Smooth muscle cell (in vitro differentiated cells): Measurements from ENCODE around the gene PLD2. TPM values are rescaled to one million over a fixed set of nuclear protein-coding genes. Genes with fewer than 3 reads are reported as not detected.

ENCODE experiments used
- DNase-seq: peaks from one replicate; lab custom pipeline; 2025; ENCODE audit not compliant: unreplicated experiment; lab: John Stamatoyannopoulos, UW
- H2AFZ ChIP-seq: fragments of 200-600 bp; sonication (generic); 2 replicates; pipeline ENCODE4 v1.6.0; 2016; ENCODE audit warnings: antibody characterized with exemption, low read depth, mild to moderate bottlenecking
- H3F3A ChIP-seq: fragments of 200-600 bp; sonication (generic); 2 replicates; pipeline ENCODE4 v1.6.0; 2017; ENCODE audit warnings: antibody characterized with exemption, low read depth
- H3K27ac ChIP-seq: fragments of 200-600 bp; sonication (generic); 2 replicates; pipeline ENCODE4 v1.5.1; 2016; ENCODE audit warnings: low read depth, mild to moderate bottlenecking
- H3K27me3 ChIP-seq: fragments of 200-600 bp; sonication (generic); 2 replicates; pipeline ENCODE4 v1.6.1; 2016; ENCODE audit warnings: low read depth, mild to moderate bottlenecking
- H3K36me3 ChIP-seq: fragments of 200-600 bp; sonication (generic); 2 replicates; pipeline ENCODE4 v1.5.1; 2016; ENCODE audit warnings: low read depth
- H3K4me1 ChIP-seq: fragments of 200-600 bp; sonication (generic); 2 replicates; pipeline ENCODE4 v1.5.1; 2016; ENCODE audit warnings: low read depth
- H3K4me2 ChIP-seq: fragments of 200-600 bp; sonication (generic); 2 replicates; pipeline ENCODE4 v1.6.0; 2016; ENCODE audit warnings: mild to moderate bottlenecking
- H3K4me3 ChIP-seq: fragments of 200-600 bp; sonication (generic); 2 replicates; pipeline ENCODE4 v1.5.1; 2016; ENCODE audit warnings: mild to moderate bottlenecking
- H3K79me2 ChIP-seq: fragments of 200-600 bp; sonication (generic); 2 replicates; pipeline ENCODE4 v1.6.0; 2016; ENCODE audit warnings: low read depth, mild to moderate bottlenecking
- H3K9ac ChIP-seq: fragments of 200-600 bp; sonication (generic); 2 replicates; pipeline ENCODE4 v1.6.0; 2016; ENCODE audit warnings: low read depth
- H3K9me3 ChIP-seq: fragments of 200-600 bp; sonication (generic); replicated peaks from 2 replicates; pipeline ENCODE4 v1.5.1; 2016; ENCODE audit warnings: low read depth
- H4K20me1 ChIP-seq: fragments of 200-600 bp; sonication (generic); 2 replicates; pipeline ENCODE4 v1.6.0; 2016; ENCODE audit warnings: low read depth
- CTCF ChIP-seq: fragments of 200-600 bp; sonication (generic); IDR thresholded peaks from 2 replicates; pipeline ENCODE4 v1.5.1; 2017; ENCODE audit warnings: borderline replicate concordance, mild to moderate bottlenecking, antibody characterized with exemption; ENCODE audit not compliant: insufficient read depth, poor library complexity, severe bottlenecking
- WGBS: methylation state at CpG from one replicate; pipeline ENCODE4 v1.1.7; 2016; ENCODE audit warnings: low lambda C conversion rate; 5-methylcytosine and 5-hydroxymethylcytosine counted together
- polyA plus RNA-seq: library from polyadenylated mRNA; unstranded; fragments of >200 nt; fragmentation: Nextera tagmentation; extraction: Ambion mirVana; gene quantifications from 2 replicates; pipeline ENCODE4 v1.2.1, GENCODE V29; 2016
- total RNA-seq: library from RNA; depleted of rRNA; stranded (reverse); fragments of >200 nt; gene quantifications from 2 replicates; pipeline ENCODE4 v1.2.3, GENCODE V29; 2014

PLD2 gene, protein sequence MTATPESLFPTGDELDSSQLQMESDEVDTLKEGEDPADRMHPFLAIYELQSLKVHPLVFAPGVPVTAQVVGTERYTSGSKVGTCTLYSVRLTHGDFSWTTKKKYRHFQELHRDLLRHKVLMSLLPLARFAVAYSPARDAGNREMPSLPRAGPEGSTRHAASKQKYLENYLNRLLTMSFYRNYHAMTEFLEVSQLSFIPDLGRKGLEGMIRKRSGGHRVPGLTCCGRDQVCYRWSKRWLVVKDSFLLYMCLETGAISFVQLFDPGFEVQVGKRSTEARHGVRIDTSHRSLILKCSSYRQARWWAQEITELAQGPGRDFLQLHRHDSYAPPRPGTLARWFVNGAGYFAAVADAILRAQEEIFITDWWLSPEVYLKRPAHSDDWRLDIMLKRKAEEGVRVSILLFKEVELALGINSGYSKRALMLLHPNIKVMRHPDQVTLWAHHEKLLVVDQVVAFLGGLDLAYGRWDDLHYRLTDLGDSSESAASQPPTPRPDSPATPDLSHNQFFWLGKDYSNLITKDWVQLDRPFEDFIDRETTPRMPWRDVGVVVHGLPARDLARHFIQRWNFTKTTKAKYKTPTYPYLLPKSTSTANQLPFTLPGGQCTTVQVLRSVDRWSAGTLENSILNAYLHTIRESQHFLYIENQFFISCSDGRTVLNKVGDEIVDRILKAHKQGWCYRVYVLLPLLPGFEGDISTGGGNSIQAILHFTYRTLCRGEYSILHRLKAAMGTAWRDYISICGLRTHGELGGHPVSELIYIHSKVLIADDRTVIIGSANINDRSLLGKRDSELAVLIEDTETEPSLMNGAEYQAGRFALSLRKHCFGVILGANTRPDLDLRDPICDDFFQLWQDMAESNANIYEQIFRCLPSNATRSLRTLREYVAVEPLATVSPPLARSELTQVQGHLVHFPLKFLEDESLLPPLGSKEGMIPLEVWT
- 19.9 and 20.3 TPM in 2 replicates for total RNA-seq
- 9.9 and 26.4 TPM in 2 replicates for polyA plus RNA-seq

DNA sequence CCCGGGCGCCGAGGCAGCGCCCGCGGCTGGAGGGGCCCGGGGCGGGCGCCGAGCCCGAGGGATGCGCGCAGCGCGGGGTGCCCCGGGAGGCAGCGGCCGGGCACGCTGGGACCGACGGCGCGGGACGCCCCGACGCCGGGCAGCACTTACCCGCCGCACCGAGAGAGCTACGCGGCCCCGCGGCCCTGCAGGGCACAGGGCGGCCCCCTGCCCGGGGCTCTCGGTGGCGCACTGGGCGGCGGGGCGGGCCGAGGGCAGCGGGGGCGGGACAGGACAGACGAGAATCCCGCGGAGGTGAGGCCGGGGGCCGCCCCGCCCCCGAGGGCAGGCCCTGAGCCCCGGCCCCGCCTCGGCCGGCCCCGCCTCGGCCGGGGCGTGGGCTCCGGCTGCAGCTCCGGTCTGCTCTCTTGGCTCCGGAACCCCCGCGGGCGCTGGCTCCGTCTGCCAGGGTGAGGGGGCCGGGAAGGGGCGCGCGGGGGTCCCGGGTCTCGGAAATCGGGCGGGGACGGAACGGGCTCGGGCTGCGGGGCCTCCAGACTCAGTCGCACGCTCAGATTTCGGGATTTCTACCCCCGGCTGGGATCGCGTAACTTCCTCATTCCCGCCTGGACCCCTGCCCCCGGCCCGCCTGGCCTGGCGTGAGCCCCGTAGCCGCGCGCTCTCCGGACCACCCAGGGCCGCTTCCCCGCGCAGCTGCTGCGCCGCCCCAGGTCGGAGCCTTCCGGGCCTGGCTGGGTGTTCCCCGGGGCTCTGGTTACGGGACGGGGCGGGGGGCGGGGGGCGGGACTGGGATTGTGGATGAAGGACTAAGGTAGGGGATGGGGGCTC is at the start of gene PLD2:
Gene PLD2 (plus strand): TSS at position 376 of the 828 bp plus-strand sequence. CDS start 621 bp downstream, outside the sequence.
- peak; percentile 59 for DNase-seq
- no peak for TF ChIP-seq CTCF
- Histone ChIP-seq H3K27ac (no peak within 1 kb of the TSS), H4K20me1 (no peaks in the 10 kb centered on the region), H3K4me3 (peak within 1 kb of the TSS; percentile 92), H3K27me3 (no peaks in the 10 kb centered on the region), H3K36me3 (no peaks in the 10 kb centered on the region), H3K9ac (peak within 1 kb of the TSS; percentile 89), H3F3A (no peaks in the 10 kb centered on the region), H3K9me3 (no peaks in the 10 kb centered on the region), H3K4me1 (peaks cover 10% of the 10 kb centered on the region), H3K4me2 (peak within 1 kb of the TSS; percentile 86), H3K79me2 (no peaks in the 10 kb centered on the region), H2AFZ (peak within 1 kb of the TSS; percentile 94)
- under 1% methylated on average over 35 of the region's 106 CpGs for WGBS

- H2AFZ ChIP-seq: no peak overlapping the region
- no peak overlapping the region for H3K4me2 ChIP-seq
- no peaks in the 10 kb centered on the region for H3K4me1 ChIP-seq
- no peaks in the 10 kb centered on the region for H4K20me1 ChIP-seq
- peaks cover 26% of the 10 kb centered on the region for H3K27me3 ChIP-seq
- no peak overlapping the region for H3K9ac ChIP-seq
- H3K79me2 ChIP-seq: no peaks in the 10 kb centered on the region
- H3K4me3 ChIP-seq: no peak overlapping the region
- H3K36me3 ChIP-seq: no peaks in the 10 kb centered on the region
- 93% methylated on average over 10 of the region's 10 CpGs for WGBS
- no peaks in the 10 kb centered on the region for H3K9me3 ChIP-seq
- no peak overlapping the region for H3K27ac ChIP-seq
- no peak for TF ChIP-seq CTCF
- no peaks in the 10 kb centered on the region for H3F3A ChIP-seq
- no peak for DNase-seq
These were observed 47.1 kb upstream of the PLD2 start for GRCh38 chr17:4759776-4760236.

DNA sequence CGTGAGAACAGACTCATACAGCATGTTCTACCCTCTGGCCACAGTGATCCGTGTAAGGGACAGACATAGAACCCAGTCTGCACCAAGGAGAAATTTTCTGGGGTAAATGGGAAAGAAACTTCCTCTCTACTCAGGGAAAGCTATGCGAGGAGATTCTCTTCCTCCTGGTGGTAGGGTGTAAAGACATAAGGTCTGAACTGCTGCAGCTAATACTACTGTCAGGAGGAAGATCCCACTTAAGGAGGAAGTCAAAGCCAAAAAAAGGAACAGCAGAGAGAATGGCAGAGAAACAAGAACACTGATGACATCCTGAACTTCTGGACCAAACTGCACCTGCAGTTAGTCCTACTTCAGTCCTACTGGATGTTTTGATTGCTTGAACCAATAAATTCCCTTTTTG is 42.4 kb upstream of the PLD2 start:
- TF ChIP-seq CTCF: no peak
- H3K9ac ChIP-seq: no peak overlapping the region
- H3K27ac ChIP-seq: no peak overlapping the region
- no peaks in the 10 kb centered on the region for H3F3A ChIP-seq
- H4K20me1 ChIP-seq: no peaks in the 10 kb centered on the region
- H3K79me2 ChIP-seq: no peaks in the 10 kb centered on the region
- no peaks in the 10 kb centered on the region for H3K9me3 ChIP-seq
- no peak overlapping the region for H3K4me2 ChIP-seq
- H3K4me3 ChIP-seq: no peak overlapping the region
- no peaks in the 10 kb centered on the region for H3K36me3 ChIP-seq
- DNase-seq: no peak
- H3K27me3 ChIP-seq: no peaks in the 10 kb centered on the region
- no peaks in the 10 kb centered on the region for H3K4me1 ChIP-seq
- H2AFZ ChIP-seq: no peak overlapping the region
- WGBS: 86% methylated on average over 3 of the region's 3 CpGs
